ENCODE data around the gene USP17L28. TPM values are rescaled to one million over a fixed set of nuclear protein-coding genes. Genes with fewer than 3 reads are reported as not detected.
"Not testable (repeated sequence)": the region's sequence is repeated elsewhere in the genome, so short reads cannot be mapped to it uniquely, and the experiment has no call there.

USP17L28 gene, protein sequence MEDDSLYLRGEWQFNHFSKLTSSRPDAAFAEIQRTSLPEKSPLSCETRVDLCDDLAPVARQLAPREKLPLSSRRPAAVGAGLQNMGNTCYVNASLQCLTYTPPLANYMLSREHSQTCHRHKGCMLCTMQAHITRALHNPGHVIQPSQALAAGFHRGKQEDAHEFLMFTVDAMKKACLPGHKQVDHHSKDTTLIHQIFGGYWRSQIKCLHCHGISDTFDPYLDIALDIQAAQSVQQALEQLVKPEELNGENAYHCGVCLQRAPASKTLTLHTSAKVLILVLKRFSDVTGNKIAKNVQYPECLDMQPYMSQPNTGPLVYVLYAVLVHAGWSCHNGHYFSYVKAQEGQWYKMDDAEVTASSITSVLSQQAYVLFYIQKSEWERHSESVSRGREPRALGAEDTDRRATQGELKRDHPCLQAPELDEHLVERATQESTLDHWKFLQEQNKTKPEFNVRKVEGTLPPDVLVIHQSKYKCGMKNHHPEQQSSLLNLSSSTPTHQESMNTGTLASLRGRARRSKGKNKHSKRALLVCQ
- total RNA-seq, result not detected in 2 replicates

DNA sequence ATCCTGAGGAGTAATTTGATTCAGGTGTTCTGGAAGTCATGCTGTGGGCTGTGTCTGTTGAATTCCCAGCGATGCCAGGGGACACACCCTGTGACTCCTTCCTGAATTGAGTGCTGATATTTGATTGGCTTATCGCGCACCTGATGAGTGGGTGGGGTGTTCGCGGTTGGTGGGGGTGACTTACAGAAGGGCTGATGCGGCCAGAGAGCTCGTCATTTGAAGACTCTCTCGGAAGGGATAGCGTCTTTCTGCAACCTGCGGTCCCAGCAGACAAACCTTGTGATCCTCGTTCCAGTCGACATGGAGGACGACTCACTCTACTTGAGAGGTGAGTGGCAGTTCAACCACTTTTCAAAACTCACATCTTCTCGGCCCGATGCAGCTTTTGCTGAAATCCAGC is at the start of gene USP17L28:
Gene USP17L28, plus strand, starts transcription at position 301 of the 400 bp plus-strand sequence. Its CDS starts 0 bp downstream, at position 301.
- DNase-seq (ENCODE audit: low read depth); H3K4me3 ChIP-seq (ENCODE audit: low read depth, low read length); H3K36me3 ChIP-seq (ENCODE audit: control insufficient read depth, insufficient read depth, low read length); H3K27me3 ChIP-seq (ENCODE audit: control insufficient read depth, insufficient read depth, low read length): not testable (repeated sequence)

- H3K27me3 ChIP-seq (ENCODE audit: control insufficient read depth, insufficient read depth, low read length); DNase-seq (ENCODE audit: low read depth); H3K4me3 ChIP-seq (ENCODE audit: low read depth, low read length); H3K36me3 ChIP-seq (ENCODE audit: control insufficient read depth, insufficient read depth, low read length): not testable (repeated sequence)
These were observed 24.5 kb upstream of the USP17L28 start for GRCh38 chr4:9324191-9324590.

GRCh38 chr4:9324865-9325264 is 23.8 kb upstream of the USP17L28 start, which contains the start of gene USP17L24:
TSS of gene USP17L24 (plus strand) at chr4:9325165. CDS start at chr4:9325165, 0 bp downstream.
- H3K4me3 ChIP-seq (ENCODE audit: low read depth, low read length); H3K27me3 ChIP-seq (ENCODE audit: control insufficient read depth, insufficient read depth, low read length); H3K36me3 ChIP-seq (ENCODE audit: control insufficient read depth, insufficient read depth, low read length); DNase-seq (ENCODE audit: low read depth): not testable (repeated sequence)

GRCh38 chr4:9329611-9330010 is 19.1 kb upstream of the USP17L28 start, which contains the start of gene USP17L25:
TSS of gene USP17L25 (plus strand) at chr4:9329911. CDS start at chr4:9329911, 0 bp downstream.
- not testable (repeated sequence) for H3K4me3 ChIP-seq (ENCODE audit: low read depth, low read length); H3K27me3 ChIP-seq (ENCODE audit: control insufficient read depth, insufficient read depth, low read length); H3K36me3 ChIP-seq (ENCODE audit: control insufficient read depth, insufficient read depth, low read length); DNase-seq (ENCODE audit: low read depth)

DNA sequence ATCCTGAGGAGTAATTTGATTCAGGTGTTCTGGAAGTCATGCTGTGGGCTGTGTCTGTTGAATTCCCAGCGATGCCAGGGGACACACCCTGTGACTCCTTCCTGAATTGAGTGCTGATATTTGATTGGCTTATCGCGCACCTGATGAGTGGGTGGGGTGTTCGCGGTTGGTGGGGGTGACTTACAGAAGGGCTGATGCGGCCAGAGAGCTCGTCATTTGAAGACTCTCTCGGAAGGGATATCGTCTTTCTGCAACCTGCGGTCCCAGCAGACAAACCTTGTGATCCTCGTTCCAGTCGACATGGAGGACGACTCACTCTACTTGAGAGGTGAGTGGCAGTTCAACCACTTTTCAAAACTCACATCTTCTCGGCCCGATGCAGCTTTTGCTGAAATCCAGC is 14.3 kb upstream of the USP17L28 start, which contains the start of gene USP17L26:
Gene USP17L26, plus strand, starts transcription at position 301 of the 400 bp plus-strand sequence. Its CDS starts 0 bp downstream, at position 301.
- not testable (repeated sequence) for H3K27me3 ChIP-seq (ENCODE audit: control insufficient read depth, insufficient read depth, low read length); H3K4me3 ChIP-seq (ENCODE audit: low read depth, low read length); H3K36me3 ChIP-seq (ENCODE audit: control insufficient read depth, insufficient read depth, low read length); DNase-seq (ENCODE audit: low read depth)

GRCh38 chr4:9339103-9339502 is 9.6 kb upstream of the USP17L28 start, which contains the start of gene USP17L5:
TSS of gene USP17L5 (plus strand) at chr4:9339403. CDS start at chr4:9339403, 0 bp downstream.
- not testable (repeated sequence) for DNase-seq (ENCODE audit: low read depth); H3K4me3 ChIP-seq (ENCODE audit: low read depth, low read length); H3K36me3 ChIP-seq (ENCODE audit: control insufficient read depth, insufficient read depth, low read length); H3K27me3 ChIP-seq (ENCODE audit: control insufficient read depth, insufficient read depth, low read length)

DNA sequence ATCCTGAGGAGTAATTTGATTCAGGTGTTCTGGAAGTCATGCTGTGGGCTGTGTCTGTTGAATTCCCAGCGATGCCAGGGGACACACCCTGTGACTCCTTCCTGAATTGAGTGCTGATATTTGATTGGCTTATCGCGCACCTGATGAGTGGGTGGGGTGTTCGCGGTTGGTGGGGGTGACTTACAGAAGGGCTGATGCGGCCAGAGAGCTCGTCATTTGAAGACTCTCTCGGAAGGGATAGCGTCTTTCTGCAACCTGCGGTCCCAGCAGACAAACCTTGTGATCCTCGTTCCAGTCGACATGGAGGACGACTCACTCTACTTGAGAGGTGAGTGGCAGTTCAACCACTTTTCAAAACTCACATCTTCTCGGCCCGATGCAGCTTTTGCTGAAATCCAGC is 4.8 kb upstream of the USP17L28 start, which contains the start of gene USP17L27:
Gene USP17L27, plus strand, starts transcription at position 301 of the 400 bp plus-strand sequence. Its CDS starts 0 bp downstream, at position 301.
- not testable (repeated sequence) for H3K27me3 ChIP-seq (ENCODE audit: control insufficient read depth, insufficient read depth, low read length); H3K36me3 ChIP-seq (ENCODE audit: control insufficient read depth, insufficient read depth, low read length); DNase-seq (ENCODE audit: low read depth); H3K4me3 ChIP-seq (ENCODE audit: low read depth, low read length)

GRCh38 chr4:9350866-9351265 is 2.2 kb downstream of the USP17L28 start:
- not testable (repeated sequence) for DNase-seq (ENCODE audit: low read depth); H3K36me3 ChIP-seq (ENCODE audit: control insufficient read depth, insufficient read depth, low read length); H3K27me3 ChIP-seq (ENCODE audit: control insufficient read depth, insufficient read depth, low read length); H3K4me3 ChIP-seq (ENCODE audit: low read depth, low read length)

DNA sequence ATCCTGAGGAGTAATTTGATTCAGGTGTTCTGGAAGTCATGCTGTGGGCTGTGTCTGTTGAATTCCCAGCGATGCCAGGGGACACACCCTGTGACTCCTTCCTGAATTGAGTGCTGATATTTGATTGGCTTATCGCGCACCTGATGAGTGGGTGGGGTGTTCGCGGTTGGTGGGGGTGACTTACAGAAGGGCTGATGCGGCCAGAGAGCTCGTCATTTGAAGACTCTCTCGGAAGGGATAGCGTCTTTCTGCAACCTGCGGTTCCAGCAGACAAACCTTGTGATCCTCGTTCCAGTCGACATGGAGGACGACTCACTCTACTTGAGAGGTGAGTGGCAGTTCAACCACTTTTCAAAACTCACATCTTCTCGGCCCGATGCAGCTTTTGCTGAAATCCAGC is 4.6 kb downstream of the USP17L28 start, which contains the start of gene USP17L29:
Gene USP17L29, plus strand, starts transcription at position 301 of the 400 bp plus-strand sequence. Its CDS starts 0 bp downstream, at position 301.
- not testable (repeated sequence) for DNase-seq (ENCODE audit: low read depth); H3K27me3 ChIP-seq (ENCODE audit: control insufficient read depth, insufficient read depth, low read length); H3K36me3 ChIP-seq (ENCODE audit: control insufficient read depth, insufficient read depth, low read length); H3K4me3 ChIP-seq (ENCODE audit: low read depth, low read length)

- not testable (repeated sequence) for H3K36me3 ChIP-seq (ENCODE audit: control insufficient read depth, insufficient read depth, low read length); H3K27me3 ChIP-seq (ENCODE audit: control insufficient read depth, insufficient read depth, low read length); DNase-seq (ENCODE audit: low read depth); H3K4me3 ChIP-seq (ENCODE audit: low read depth, low read length)
These were observed 14.1 kb downstream of the USP17L28 start, which contains the start of gene USP17L30 for GRCh38 chr4:9362829-9363228. TSS of gene USP17L30 (plus strand) at chr4:9363129. CDS start at chr4:9363129, 0 bp downstream.

DNA sequence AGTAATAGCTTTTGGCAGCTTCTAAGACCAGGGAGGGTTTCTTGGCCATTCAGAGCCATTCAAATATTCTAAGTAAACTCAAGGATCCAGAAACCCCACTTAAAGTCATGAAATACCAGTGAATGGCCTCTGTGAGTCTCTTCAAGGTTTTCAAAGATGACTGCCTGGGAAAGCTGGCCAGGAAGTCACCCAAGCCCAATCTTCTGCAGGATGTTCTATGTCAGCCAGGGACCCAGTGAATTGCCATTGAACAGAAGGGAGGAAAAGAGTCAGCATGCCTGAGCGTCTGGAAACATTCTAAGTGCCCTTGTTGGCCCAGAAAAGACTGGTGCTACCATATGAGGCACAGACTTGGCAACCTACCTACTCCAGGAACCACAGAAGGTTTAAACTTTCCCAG is 31.2 kb downstream of the USP17L28 start:
- H3K4me3 ChIP-seq (ENCODE audit: low read depth, low read length); H3K27me3 ChIP-seq (ENCODE audit: control insufficient read depth, insufficient read depth, low read length); DNase-seq (ENCODE audit: low read depth); H3K36me3 ChIP-seq (ENCODE audit: control insufficient read depth, insufficient read depth, low read length): not testable (repeated sequence)
